Endothelial cell of umbilical vein (primary cell): Measurements from ENCODE around the gene DCAF6.

Source experiments
- CTCF ChIP-seq, 2 donors: IDR thresholded peaks; 1 replicate in 1 of 2; 2 replicates in 1 of 2; pipeline ENCODE4 v1.5.1; 2011; ENCODE audit warnings: low read length in 2 of 2, mild to moderate bottlenecking in 2 of 2, moderate library complexity in 2 of 2, control low read depth in 1 of 2, inconsistent platforms in 1 of 2, low read depth in 1 of 2; ENCODE audit not compliant: insufficient read depth in 1 of 2; ENCODE audit errors: extremely low read depth in 1 of 2
- EZH2 ChIP-seq: IDR thresholded peaks from 2 replicates; pipeline ENCODE4 v1.6.1; 2012; ENCODE audit warnings: borderline replicate concordance, low read depth, mild to moderate bottlenecking, moderate library complexity, low read length, inconsistent platforms; ENCODE audit not compliant: severe bottlenecking
- FOS ChIP-seq: IDR thresholded peaks from 2 replicates; pipeline ENCODE4 v1.6.1; 2011; ENCODE audit warnings: mild to moderate bottlenecking, low read length, moderate library complexity, borderline replicate concordance; ENCODE audit not compliant: insufficient read depth
- GATA2 ChIP-seq: IDR thresholded peaks from 2 replicates; pipeline ENCODE4 v1.7.0; 2011; ENCODE audit warnings: low read depth, mild to moderate bottlenecking, moderate library complexity, mixed read lengths, low read length; ENCODE audit not compliant: insufficient read length, insufficient read depth
- JUN ChIP-seq: IDR thresholded peaks from 2 replicates; pipeline ENCODE4 v1.6.1; 2011; ENCODE audit warnings: borderline replicate concordance, low read depth; ENCODE audit not compliant: insufficient read length, insufficient read depth
- MYC ChIP-seq: IDR thresholded peaks from one replicate; pipeline ENCODE4 v1.6.1; 2011; ENCODE audit warnings: mild to moderate bottlenecking, low read depth, low read length
- POLR2A ChIP-seq: IDR thresholded peaks from 2 replicates; pipeline ENCODE4 v1.6.1; 2012; ENCODE audit warnings: low read depth, mild to moderate bottlenecking, control low read depth, low read length
- POLR2AphosphoS5 ChIP-seq: IDR thresholded peaks from 2 replicates; pipeline ENCODE4 v1.6.1; 2012; ENCODE audit warnings: low read depth, mild to moderate bottlenecking, control low read depth, low read length, moderate library complexity; ENCODE audit not compliant: insufficient read depth
- TF ChIP-seq, protein P1 (sequence below): IDR thresholded peaks from 2 replicates; pipeline ENCODE4 v1.6.1; 2011; ENCODE audit not compliant: insufficient read depth, insufficient read length

- TF ChIP-seq CTCF (IDR thresholded peaks at IDR 0.05; ENCODE audit: extremely low read depth in 1 of 2, insufficient read depth in 1 of 2, low read depth in 1 of 2, low read length in 2 of 2) (no peak), POLR2AphosphoS5 (no peak), POLR2A (no peak), GATA2 (no peak), EZH2 (no peak), JUN (no peak), MYC (no peak), FOS (no peak)
- TF ChIP-seq, protein P1, sequence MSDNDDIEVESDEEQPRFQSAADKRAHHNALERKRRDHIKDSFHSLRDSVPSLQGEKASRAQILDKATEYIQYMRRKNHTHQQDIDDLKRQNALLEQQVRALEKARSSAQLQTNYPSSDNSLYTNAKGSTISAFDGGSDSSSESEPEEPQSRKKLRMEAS = no peak
Measured at GRCh38 chr1:167984886-167985489, 48.5 kb downstream of the DCAF6 start.
